ENCODE data around the gene SLC41A3. TPM values are rescaled to one million over a fixed set of nuclear protein-coding genes. Genes with fewer than 3 reads are reported as not detected.
A peak's percentile ranks its signal among the peaks of the same experiment; 100 is the strongest.

The SLC41A3 gene
- total RNA-seq, 1 experiment from 2014 or later: 35.5 TPM

DNA sequence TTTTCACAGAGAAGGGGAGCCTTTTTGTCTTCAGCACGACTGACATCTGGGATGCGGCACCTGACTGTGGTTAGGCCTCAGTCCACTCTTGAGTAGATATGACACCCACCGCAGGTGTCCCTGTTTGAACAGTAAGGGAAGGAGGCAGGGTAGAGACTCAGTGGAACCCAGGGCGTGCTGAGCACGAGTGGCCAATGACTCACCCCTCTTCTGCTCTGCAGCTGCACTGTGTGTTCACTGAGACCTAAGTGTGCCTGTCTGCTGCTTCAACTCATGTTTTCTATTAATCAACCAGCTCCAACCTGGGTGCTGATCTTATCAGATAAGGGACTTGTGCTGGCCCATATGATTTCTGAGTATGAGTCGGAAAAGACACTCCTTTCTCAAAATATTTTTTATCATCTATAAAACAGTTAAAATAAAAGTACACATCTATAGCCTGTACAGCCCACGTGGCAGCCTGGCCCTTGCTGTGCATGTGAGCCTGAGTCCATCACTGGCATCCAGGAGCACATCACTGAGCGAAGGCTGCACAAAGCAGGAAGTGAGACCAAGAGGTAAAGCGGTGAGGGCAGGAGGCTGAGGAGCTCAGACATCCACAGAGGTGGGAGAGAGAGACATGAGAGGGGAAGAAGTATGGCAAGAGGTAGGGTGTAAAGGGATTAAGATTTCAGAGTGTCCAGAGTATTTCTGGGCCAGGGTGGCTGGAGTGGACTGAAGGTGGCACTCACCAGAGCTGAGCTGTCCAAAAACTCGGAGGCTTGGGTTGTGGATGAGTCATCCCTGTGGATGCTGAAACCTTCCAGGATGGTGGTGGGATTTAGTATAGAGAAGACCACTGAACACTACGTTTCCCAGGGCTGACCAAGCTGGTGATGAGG is 49.2 kb downstream of the SLC41A3 start:
- Histone ChIP-seq H3K56ac (ENCODE audit: insufficient read length, low read depth, low read length) (no peak overlapping the region), H4K91ac (ENCODE audit: insufficient read length, low read depth, low read length) (no peak overlapping the region), H3K4me1 (ENCODE audit: insufficient read depth, low read length) (peaks cover 3% of the 10 kb centered on the region; the same call in 1 of the 2 replicates), H3K27ac (ENCODE audit: insufficient read length, low read depth, low read length) (no peak overlapping the region), H2BK12ac (ENCODE audit: insufficient read length, low read depth, low read length) (no peak overlapping the region), H2BK5ac (ENCODE audit: insufficient read length, low read length) (no peak overlapping the region), H3K79me1 (ENCODE audit: insufficient read depth, low read depth, low read length, poor library complexity, severe bottlenecking) (no peaks in the 10 kb centered on the region), H3K4ac (ENCODE audit: low read depth, low read length) (no peak overlapping the region), H2BK20ac (ENCODE audit: low read depth, low read length, poor library complexity, severe bottlenecking) (no peak overlapping the region), H2AFZ (ENCODE audit: low read length) (no peak overlapping the region), H3K18ac (ENCODE audit: insufficient read length, low read depth, low read length) (no peak overlapping the region), H2BK15ac (ENCODE audit: low read depth, low read length) (no peak overlapping the region), H3K79me2 (ENCODE audit: insufficient read depth, low read length) (no peaks in the 10 kb centered on the region), H2BK120ac (ENCODE audit: low read depth, low read length, poor library complexity, severe bottlenecking) (no peak overlapping the region), H3K27me3 (ENCODE audit: insufficient read depth, low read length) (no peaks in the 10 kb centered on the region), H4K8ac (replicated peaks; ENCODE audit: insufficient read length, low read depth, low read length) (no peak overlapping the region), H3K23ac (ENCODE audit: insufficient read length, low read depth, low read length) (no peak overlapping the region), H3K23me2 (ENCODE audit: insufficient read length, low read depth, low read length, poor library complexity, severe bottlenecking) (no peaks in the 10 kb centered on the region), H4K20me1 (ENCODE audit: control insufficient read depth, insufficient read depth, insufficient read length) (no peaks in the 10 kb centered on the region), H3K9ac (ENCODE audit: extremely low read depth, insufficient read length, low read length) (no peak overlapping the region), H3K9me3 (ENCODE audit: control insufficient read depth, low read depth, low read length) (no peaks in the 10 kb centered on the region), H3T11ph (ENCODE audit: low read length) (no peak overlapping the region), H3K14ac (ENCODE audit: insufficient read depth, low read length) (no peak overlapping the region), H3K4me2 (ENCODE audit: insufficient read depth, insufficient read length, low read length) (no peak overlapping the region), H4K5ac (ENCODE audit: insufficient read length, low read depth, low read length) (no peak overlapping the region), H2AK5ac (ENCODE audit: insufficient read length, low read length) (no peak overlapping the region)
- H3K27me3 Mint-ChIP-seq (ENCODE audit: low read depth): no peaks in the 10 kb centered on the region; the same call in 1 of the 2 replicates
- TF ChIP-seq, protein P1, sequence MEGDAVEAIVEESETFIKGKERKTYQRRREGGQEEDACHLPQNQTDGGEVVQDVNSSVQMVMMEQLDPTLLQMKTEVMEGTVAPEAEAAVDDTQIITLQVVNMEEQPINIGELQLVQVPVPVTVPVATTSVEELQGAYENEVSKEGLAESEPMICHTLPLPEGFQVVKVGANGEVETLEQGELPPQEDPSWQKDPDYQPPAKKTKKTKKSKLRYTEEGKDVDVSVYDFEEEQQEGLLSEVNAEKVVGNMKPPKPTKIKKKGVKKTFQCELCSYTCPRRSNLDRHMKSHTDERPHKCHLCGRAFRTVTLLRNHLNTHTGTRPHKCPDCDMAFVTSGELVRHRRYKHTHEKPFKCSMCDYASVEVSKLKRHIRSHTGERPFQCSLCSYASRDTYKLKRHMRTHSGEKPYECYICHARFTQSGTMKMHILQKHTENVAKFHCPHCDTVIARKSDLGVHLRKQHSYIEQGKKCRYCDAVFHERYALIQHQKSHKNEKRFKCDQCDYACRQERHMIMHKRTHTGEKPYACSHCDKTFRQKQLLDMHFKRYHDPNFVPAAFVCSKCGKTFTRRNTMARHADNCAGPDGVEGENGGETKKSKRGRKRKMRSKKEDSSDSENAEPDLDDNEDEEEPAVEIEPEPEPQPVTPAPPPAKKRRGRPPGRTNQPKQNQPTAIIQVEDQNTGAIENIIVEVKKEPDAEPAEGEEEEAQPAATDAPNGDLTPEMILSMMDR (conservative IDR thresholded peaks at IDR 0.05): no peak
- peaks cover 25 to 59% (median 31%) of the 10 kb centered on the region in 3 experiments for H3K36me3 Mint-ChIP-seq (ENCODE audit: insufficient read depth in 1 of 3, low read depth in 3 of 3)
- WGBS (ENCODE audit: extremely low coverage, insufficient read length, low lambda C conversion rate): no CpG with 5 or more reads among the region's 11 CpGs
- no peak overlapping the region for H3K4me3 Mint-ChIP-seq
- peaks cover 12 to 15% of the 10 kb centered on the region in 2 experiments for H3K4me1 Mint-ChIP-seq
- peaks cover 12 to 15% of the 10 kb centered on the region in 2 experiments for H3K9me3 Mint-ChIP-seq
- peak; percentile 5 for DNase-seq
- H3K27ac Mint-ChIP-seq: no peak overlapping the region; a peak in 1 of 7 replicates
